NCI-H187 (cell line): ENCODE measurements around the gene ARPP21.

Experiments used
- DNase-seq, 2 experiments: peaks; one replicate each; lab custom pipeline; 2025; lab: John Stamatoyannopoulos, UW

Gene ARPP21

DNA sequence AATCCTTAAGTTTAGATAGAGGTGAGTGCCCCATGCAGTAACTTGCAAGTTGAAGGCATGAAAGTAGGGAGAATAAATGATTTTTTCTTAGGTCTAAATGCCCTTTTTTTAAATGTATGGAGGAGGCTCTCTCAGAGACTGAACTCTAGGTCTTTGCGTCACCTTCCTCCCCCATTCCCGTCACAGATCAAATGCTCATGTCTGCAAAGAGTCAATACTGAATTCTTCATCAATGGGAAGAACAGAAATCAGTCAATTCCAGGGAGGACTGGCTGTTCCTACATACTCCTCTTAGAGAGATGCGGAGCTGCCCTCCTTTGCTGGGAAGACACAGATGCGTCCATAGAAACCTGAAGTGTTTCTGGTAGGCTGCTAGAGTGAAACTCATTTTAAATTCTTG, 98.2 kb downstream of the ARPP21 start:
- DNase-seq, result no peak

- DNase-seq, result no peak
These were observed 98.8 kb downstream of the ARPP21 start for GRCh38 chr3:35737934-35738706.

- no peak for DNase-seq
These were observed 100.0 kb downstream of the ARPP21 start for GRCh38 chr3:35739181-35739809.

- DNase-seq, result no peak
These were observed 100.7 kb downstream of the ARPP21 start for GRCh38 chr3:35739964-35740527.

DNA sequence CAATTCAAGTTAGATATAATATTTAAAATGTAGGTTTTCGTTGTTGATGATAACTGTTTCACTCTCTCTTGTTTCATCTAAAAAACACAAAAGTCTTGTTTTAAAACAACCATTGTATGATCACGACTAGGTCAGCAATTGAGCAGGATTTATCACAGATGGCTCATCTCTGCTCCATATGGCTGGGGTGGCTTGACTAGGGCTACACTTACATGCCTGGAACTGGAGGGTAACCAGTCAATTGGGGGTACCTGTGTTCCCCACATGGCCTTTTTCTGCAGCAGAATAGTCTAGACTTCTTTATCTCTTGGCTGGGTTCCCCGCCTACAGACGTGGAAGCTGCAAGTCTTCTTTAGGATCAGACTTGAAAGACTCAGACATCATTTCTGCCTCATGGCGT, 103.9 kb downstream of the ARPP21 start:
- no peak for DNase-seq

GRCh38 chr3:35744419-35744818, 105.1 kb downstream of the ARPP21 start:
- no peak for DNase-seq

DNA sequence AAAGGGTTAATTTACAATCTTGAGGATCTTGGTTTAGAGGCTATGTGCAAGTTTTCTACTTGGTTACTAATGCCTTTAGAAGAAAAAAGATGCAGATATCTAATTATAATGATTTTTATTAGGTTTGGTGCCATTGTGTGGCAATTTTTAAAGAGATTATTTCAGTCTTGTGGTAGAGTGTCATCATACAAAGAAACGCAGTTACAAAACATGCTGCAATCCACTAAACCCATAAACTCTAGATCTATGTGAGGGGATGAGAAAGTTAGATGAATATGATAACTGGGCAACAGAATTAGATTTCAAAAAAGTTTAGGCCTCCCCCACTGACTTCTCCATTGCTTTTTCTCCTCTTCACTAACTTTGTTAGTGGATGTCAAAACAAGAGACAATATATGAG, 106.0 kb downstream of the ARPP21 start:
- DNase-seq, result no peak

DNA sequence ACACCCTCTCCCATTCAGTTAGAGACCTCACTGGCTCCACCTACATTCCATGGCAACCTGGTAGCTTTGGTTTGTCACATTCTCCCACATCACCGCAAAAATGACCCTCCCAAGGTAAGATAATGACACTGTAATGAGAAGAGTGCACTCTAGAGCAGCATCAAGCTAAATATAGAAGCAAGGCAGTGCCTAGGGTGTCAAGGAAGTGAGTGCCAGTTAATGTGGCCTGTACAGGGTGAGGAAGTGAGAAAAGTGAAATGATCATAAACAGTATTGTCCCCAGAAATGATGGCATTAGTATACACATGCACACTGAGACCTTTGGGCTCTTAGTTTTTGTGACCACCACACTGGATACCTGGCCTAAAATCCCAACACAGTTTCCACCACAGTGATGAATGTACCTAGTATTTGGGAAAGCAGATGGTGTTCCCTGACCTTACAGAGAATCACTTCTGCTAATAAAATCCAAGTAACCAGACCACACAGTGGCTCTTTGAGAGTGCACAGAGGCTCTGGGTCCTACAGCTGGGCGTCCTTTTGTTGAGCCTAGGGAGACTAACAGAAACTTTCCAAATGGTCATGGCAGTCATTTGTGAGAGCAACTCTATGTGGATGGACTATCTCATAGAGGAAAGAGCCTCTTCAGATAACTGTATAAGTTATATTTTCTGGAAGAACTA, 106.6 kb downstream of the ARPP21 start:
- DNase-seq, result no peak

DNA sequence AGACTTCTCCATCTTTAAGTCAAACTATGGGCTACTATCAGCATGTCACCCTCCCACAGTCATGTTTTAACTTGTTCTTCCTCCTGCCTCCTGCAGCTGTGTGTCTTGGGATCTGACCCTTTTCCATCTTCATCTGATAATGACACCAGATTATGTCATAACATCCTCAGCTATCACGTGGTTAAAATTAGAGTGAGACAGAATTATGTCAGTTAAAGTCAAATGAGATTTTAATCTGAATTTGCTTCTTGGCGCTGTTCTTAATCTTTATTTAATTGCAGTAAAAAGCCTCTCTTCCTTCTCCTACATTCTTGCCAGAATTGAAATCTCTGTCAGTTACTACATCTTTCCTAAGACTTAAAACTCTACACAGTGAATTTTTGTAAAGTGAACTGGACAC, 107.2 kb downstream of the ARPP21 start:
- no peak for DNase-seq

DNA sequence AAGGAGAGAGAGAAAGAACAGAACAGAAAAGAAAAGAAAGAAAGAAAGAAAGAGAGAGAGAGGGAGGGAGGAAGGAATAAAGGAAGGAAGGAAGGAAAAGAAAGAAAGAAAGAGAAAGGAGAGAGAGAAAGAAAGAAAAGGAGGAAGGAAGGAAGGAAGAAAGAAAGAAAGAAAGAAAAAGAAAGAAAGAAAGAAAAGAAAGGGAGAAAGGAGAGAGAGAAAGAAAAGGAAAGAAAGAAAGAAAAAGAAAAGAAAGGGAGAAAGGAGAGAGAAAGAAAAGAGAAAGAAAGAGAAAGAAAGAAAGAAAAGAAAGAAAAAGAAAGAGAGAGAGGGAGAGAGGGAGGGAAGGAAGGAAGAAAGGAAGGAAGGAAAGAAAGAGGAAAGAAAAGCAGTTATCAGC, 108.8 kb downstream of the ARPP21 start:
- DNase-seq, result no peak

DNA sequence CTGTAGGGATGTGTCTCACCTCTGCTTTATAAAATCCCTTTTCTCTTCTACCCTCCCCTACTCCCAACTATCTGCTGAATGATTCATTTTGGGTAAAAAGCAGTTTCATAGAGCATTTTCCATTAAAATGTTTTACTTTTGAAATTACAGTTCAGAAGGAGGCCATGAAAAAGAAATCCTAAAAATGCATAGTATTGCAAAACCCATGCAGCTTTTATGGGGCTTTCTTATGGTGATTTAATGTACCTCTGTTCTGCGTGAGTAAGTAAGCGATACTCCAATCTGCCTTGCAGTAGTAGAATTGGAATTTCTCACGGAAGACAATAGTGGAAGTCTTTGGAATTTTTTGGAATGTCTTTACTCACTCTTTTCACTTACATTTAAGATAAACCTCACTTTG, 111.9 kb downstream of the ARPP21 start:
- no peak for DNase-seq

DNA sequence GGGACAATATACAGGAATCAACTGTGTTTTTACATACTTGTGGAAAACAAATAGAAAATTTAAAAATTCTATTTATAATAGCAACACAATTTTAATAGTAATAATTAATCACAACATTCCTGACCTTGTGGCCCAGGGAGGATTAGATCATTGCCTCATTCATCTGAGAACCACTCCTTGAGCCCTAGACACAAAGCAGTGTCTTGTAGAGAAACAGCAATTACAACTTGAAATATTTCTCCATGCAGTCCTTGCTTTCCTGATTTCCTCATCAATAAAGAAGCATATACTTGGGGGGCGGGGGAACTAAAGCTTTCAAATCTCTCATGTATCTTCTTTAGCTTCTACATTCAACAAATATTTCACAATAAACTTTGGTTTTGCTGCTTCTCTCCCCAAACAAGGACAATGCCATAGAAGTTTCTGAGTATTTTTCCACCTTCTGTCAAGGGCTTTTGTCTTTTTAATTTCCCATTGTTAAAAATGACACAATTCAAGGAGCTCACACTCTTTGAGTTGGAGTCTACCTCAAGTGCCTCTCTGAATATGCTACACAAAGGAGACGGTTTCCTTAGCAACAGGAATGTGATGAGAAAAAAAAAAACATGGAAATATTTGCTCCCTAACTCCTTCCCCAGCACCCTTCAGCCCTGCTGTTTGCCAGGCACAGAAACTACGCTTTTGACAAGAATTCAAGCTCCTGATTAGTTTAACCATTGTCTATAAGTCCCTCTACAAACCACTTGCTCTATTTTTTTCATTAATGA, 118.8 kb downstream of the ARPP21 start:
- DNase-seq, result no peak

DNA sequence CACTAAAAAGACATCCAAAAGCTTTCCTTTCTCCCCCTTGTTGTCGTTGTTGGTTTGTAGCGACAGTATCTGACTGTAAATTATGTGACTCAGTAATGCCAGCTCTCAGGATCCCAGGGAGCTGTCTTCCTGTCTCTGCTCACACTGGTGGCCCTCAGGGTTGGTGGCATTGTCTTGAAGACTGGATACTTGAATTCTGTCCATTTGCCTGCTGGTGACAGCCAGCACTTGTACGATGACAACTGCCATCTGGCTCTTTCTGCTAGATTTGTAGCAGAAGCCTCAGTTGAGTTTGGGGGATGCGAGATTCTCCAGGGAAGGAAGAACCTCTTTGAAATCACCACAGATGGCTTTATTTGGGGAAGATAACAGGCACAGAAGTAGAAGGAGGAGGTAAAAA, 120.8 kb downstream of the ARPP21 start:
- no peak for DNase-seq

- no peak for DNase-seq
These were observed 122.0 kb downstream of the ARPP21 start for GRCh38 chr3:35761311-35761710.

DNA sequence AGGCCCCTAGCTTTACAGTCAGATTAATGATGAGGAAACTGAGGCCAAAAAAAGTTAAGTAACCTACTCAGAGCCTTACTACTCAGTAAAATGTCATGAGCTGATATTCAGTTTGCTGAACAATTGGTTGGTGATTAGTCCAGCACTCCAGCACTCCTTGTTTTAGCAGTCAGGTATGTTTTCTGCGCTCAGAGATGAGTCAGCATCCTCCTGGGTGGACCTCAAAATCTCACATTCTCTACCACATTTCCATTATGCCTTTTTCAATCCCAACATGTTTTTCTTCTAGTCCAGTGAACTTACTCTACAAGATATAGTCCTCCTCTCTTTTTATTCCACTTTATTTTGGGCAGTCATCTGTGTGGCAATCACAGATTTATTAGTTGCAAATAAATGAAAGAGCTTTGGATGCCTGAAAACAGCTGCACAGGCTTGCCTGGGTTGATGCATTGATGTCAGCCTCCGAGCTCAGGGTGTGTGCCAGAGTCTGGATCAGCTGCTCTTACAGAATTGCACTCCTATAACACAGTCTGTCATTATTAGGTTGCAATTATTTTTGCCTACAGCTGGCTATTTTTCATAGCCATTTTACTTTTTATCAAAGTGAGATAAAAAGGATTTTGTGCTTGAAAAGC, 133.2 kb downstream of the ARPP21 start:
- no peak for DNase-seq

DNA sequence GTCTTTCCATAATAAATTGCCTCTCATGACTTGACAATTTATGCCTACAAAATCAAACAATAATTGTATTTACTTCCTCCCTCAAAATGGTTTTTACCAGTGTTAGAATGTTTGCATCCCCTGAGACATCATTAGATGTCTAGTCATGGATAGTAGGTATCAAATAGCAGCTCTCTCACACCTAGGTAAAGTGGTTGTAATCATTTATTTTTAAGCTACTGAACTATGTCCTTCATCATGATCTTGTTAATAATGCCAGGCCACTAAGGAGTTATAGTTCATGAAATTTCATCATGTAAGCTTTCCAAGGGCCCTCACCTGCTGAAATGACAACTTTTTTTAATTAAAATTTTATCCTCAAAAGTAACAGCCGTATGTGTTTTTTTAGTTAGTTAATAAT, 134.1 kb downstream of the ARPP21 start:
- no peak for DNase-seq

DNA sequence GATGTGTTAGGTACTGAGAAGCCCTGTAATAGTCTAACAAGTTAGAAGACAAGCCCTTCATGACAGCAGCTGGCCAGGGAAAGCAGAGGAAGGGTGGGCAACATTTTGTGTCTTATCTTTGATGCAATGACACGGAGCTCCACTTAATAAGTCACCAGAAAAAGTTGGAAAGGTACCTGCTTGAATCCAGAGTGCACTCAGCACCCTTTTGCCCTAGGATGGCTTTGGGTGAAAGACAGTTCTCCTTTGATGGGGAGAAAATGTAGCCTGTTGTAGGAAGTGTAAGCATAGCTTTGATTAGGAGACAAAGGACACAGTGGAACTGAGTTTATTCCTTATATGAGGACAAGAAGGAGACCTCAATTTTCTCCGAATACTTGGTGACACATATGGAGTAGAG, 137.0 kb downstream of the ARPP21 start:
- DNase-seq, result no peak

- DNase-seq, result no peak
These were observed 137.7 kb downstream of the ARPP21 start for GRCh38 chr3:35777065-35777464.

- DNase-seq, result no peak
These were observed 138.5 kb downstream of the ARPP21 start for GRCh38 chr3:35777563-35778554.

DNA sequence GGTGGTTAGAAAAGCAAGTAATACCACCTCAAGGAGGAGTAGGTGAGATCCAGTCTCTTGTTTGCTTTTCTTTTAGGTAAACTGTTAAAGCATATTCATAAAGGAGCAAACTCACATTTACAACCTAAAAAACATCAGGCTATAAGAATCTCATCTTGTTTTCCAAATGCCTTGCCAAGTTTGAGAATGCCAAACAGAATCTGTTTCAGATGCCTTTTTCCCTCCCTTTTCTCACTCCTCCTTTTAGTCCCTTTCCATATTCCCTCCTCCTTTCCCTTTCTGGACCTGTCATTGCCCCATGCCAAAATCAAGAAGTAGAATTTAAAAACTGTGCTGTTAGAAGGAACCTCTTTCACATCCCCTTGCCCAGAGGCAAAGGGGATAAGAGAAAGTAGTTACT, 140.3 kb downstream of the ARPP21 start:
- DNase-seq, result no peak
